Spinal cord (tissue), 10 donors: ENCODE results near the gene MGAT3. TPM values are rescaled to one million over a fixed set of nuclear protein-coding genes. Genes with fewer than 3 reads are reported as not detected.
"Not testable (repeated sequence)": the region's sequence is repeated elsewhere in the genome, so short reads cannot be mapped to it uniquely, and the experiment has no call there.

Experiments used
- DNase-seq, 6 donors: peaks; one replicate each; pipeline versions ENCODE4 v3.0.0 to v3.0.0-alpha.2; 2013 to 2015; ENCODE audit warnings: low spot score in 6 of 6, low read depth in 4 of 6
- H3K27ac ChIP-seq: one replicate; pipeline ENCODE4 v1.5.1; 2013; ENCODE audit warnings: low read depth, low read length, control low read depth
- H3K27me3 ChIP-seq: one replicate; pipeline ENCODE4 v1.6.1; 2013; ENCODE audit warnings: low read length; ENCODE audit not compliant: control insufficient read depth, insufficient read depth
- H3K36me3 ChIP-seq: one replicate; pipeline ENCODE4 v1.6.1; 2013; ENCODE audit warnings: low read length; ENCODE audit not compliant: control insufficient read depth, insufficient read depth
- H3K4me1 ChIP-seq: one replicate; pipeline ENCODE4 v1.6.1; 2013; ENCODE audit warnings: low read length; ENCODE audit not compliant: control insufficient read depth, insufficient read depth
- H3K4me3 ChIP-seq: one replicate; pipeline ENCODE4 v1.5.1; 2013; ENCODE audit warnings: low read depth, low read length, control low read depth
- H3K9me3 ChIP-seq: one replicate; pipeline ENCODE4 v1.6.1; 2013; ENCODE audit warnings: low read length; ENCODE audit not compliant: control insufficient read depth, insufficient read depth
- WGBS: methylation state at CpG from one replicate; pipeline ENCODE4 v1.1.5; 2013; ENCODE audit warnings: missing lambda C conversion rate; ENCODE audit not compliant: insufficient coverage; 5-methylcytosine and 5-hydroxymethylcytosine counted together
- polyA plus RNA-seq, 2 donors: library from polyadenylated mRNA; unstranded; fragments of 120-200 nt; gene quantifications; one replicate each; pipeline ENCODE4 v1.2.1, GENCODE V29; 2013; ENCODE audit not compliant: insufficient read length in 2 of 2
- total RNA-seq, 2 donors: library from RNA; depleted of rRNA in 1 of 2; stranded (reverse); fragments of 120-200 nt in 1 of 2; fragments of >200 nt in 1 of 2; gene quantifications; one replicate each; pipeline versions ENCODE4 v1.2.3 to v1.2.4, GENCODE V29; 2013 to 2014
- donor health status: healthy.

MGAT3 gene
- total and polyA plus RNA-seq, 4 donors, result 19.9 to 79.7 (median 50.8) TPM

DNA sequence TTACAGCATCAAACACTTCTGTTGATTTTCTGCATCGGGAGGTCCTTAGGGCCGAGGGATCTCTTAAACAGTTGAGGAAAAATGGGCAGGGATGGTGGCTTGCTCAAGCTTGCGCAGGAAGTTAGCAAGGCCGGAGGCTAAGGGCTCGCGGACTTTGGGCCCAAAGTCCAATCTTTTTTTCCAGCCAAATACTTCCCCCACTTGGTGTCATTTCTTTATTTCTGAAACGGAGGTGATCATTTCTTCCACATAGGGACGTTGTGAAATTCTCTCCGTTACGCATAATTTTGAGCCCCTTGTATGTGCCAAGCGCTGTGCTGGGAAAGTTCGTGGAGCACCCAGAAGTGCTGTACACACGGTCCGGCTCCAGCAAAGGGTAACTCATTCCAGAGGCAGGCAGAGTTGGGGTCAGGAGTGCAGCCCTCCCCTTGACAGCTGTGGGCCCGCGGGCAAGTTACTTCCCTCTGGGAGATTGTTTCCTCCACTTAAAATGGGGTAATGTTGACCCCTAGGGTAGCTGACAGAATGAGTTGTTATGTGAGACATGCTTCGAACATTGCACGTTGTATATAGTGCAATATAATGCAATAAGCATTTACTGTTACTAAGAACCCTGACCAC lies 46.1 kb downstream of the MGAT3 start:
- Histone ChIP-seq H3K4me1 (peaks cover 32% of the 10 kb centered on the region), H3K4me3 (peak overlapping the region; percentile 67), H3K9me3 (no peaks in the 10 kb centered on the region), H3K27me3 (no peaks in the 10 kb centered on the region), H3K27ac (no peak overlapping the region), H3K36me3 (peaks cover 37% of the 10 kb centered on the region)
- 15% methylated on average over 14 of the region's 18 CpGs for WGBS
- DNase-seq, result no peak

DNA sequence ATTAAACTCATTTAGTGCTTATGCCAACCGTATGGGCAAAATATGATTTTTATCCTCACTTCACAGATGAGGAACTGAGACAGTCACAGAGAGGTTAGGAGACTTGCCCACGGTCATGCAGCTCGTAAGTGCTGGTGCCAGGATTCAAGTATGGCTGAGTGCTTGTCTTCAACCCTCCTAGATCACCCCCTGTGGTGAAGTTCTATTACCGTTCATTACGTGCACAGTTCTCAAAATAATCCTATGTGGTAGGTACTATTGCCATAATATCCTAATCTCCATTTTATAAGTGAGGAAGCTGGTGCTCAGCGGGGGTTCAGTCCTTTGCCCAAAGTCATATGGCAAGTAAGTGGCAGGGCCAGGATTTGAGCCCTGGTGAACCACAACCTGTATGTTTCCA lies 46.8 kb downstream of the MGAT3 start:
- Histone ChIP-seq H3K27ac (no peak overlapping the region), H3K36me3 (peaks cover 41% of the 10 kb centered on the region), H3K4me1 (peaks cover 31% of the 10 kb centered on the region), H3K27me3 (no peaks in the 10 kb centered on the region), H3K4me3 (no peak overlapping the region), H3K9me3 (no peaks in the 10 kb centered on the region)
- DNase-seq, result no peak
- 60% methylated on average over 1 of the region's 6 CpGs for WGBS

DNA sequence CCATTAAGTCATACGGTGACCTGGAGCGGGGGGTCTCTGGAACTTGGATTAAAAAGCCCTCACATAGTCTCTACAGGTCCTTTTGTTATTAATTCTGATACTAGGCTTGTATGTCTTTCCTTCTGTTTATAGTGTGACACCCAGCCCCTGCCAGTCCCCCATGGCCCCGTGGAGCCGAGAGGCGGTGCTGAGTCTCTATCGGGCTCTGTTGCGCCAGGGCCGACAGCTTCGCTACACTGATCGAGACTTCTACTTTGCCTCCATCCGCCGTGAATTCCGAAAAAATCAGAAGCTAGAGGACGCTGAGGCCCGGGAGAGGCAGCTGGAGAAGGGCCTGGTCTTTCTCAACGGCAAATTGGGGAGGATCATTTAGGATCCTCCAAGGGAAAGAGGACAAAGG lies 47.3 kb downstream of the MGAT3 start:
- Histone ChIP-seq H3K9me3 (no peaks in the 10 kb centered on the region), H3K36me3 (peaks cover 44% of the 10 kb centered on the region), H3K27me3 (no peaks in the 10 kb centered on the region), H3K27ac (no peak overlapping the region), H3K4me1 (peaks cover 28% of the 10 kb centered on the region), H3K4me3 (no peak overlapping the region)
- DNase-seq, result no peak
- WGBS, result 97% methylated on average over 15 of the region's 16 CpGs

DNA sequence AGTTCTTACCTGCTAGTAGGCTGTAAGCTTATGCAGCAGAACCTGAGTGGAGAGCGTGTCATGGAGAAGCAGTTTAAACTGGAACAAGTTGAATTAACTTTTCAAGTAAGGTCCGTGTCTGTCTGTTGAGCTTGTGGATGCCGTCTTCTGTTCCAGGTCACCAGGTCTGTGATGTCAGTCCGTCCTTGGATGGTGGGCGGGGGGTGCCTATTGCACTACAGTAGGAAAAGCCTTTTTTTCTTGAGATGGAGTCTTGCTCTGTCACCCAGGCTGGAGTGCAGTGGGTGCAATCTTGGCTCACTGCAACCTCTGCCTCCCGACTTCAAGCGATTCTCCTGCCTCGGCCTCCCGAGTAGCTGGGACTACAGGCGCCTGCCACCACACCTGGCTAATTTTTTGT lies 50.2 kb downstream of the MGAT3 start:
- not testable (repeated sequence) for H3K27me3 ChIP-seq, H3K4me3 ChIP-seq, H3K9me3 ChIP-seq, DNase-seq, H3K27ac ChIP-seq
- 96% methylated on average over 8 of the region's 10 CpGs for WGBS
- peaks cover 12% of the 10 kb centered on the region for H3K4me1 ChIP-seq
- H3K36me3 ChIP-seq, result peaks cover 66% of the 10 kb centered on the region

DNA sequence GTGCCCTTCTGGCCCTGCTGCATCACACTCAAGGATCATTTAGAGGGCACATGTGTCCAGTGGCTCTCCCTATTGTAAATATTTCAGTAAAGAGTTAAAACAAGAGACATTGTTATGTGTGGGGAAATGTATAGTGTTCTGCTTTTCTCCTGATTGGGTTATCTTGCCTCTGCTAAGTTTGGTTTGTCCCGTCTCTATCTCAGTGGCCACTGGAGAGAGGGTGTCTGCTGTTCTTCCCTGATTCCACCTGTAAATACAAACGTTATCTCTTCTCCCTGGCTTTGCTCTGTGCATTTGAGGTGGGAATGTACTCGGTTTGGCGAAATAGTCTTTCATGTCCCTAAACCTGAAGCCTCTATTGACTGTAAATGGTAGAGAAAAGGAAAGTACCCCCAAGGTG lies 51.6 kb downstream of the MGAT3 start:
- Histone ChIP-seq H3K4me1 (peaks cover 5% of the 10 kb centered on the region), H3K27me3 (no peaks in the 10 kb centered on the region), H3K36me3 (peaks cover 80% of the 10 kb centered on the region), H3K9me3 (no peaks in the 10 kb centered on the region), H3K4me3 (no peak overlapping the region), H3K27ac (no peak overlapping the region)
- DNase-seq, result no peak
- no CpG with 5 or more reads among the region's 4 CpGs for WGBS

DNA sequence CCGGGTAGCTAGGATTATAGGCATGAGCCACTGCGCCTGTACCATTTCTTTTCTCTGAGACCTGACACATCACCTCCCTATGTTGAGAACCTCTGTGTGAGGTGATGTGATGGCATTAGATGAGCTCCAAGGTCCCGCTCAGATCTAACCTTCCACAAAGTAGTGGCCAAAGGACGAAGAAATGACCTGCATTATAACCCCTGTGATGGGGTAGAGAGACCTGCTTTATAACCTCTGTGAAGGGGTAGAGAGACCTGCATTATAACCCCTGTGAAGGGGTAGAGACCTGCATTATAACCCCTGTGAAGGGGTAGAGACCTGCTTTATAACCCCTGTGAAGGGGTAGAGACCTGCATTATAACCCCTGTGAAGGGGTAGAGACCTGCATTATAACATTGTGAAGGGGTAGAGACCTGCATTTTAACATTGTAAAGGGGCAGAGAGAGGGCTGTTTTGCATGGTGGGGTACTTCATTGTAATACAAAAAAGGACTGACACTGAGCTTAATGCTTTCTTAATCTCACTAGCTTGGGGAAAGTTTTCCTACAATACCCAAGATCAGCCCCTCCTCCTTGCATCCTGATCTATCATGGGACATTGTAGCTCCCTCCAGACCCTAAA lies 53.8 kb downstream of the MGAT3 start:
- Histone ChIP-seq H3K4me3 (no peak overlapping the region), H3K9me3 (no peaks in the 10 kb centered on the region), H3K4me1 (no peaks in the 10 kb centered on the region), H3K27ac (no peak overlapping the region), H3K36me3 (peaks cover 81% of the 10 kb centered on the region), H3K27me3 (no peaks in the 10 kb centered on the region)
- WGBS, result no CpG with 5 or more reads among the region's 4 CpGs
- DNase-seq, result no peak

DNA sequence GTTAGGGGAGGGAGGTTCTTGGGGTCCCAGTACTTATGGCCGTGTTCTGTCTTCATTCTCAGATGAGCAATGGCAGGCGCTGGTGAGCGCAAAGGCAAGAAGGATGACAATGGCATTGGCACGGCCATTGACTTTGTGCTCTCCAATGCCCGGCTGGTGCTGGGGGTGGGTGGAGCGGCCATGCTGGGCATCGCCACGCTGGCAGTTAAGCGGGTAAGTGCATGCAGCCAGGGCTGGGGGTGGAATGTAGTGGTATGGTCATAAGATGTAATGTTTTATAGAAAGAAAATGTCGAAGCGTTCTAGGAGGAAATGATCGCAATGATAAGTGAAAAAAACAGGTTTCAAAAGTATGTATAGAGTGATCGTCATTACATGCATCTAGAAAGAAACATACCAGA lies 54.4 kb downstream of the MGAT3 start:
- no peak for DNase-seq
- Histone ChIP-seq H3K27me3 (no peaks in the 10 kb centered on the region), H3K36me3 (peaks cover 77% of the 10 kb centered on the region), H3K9me3 (no peaks in the 10 kb centered on the region), H3K4me3 (no peak overlapping the region), H3K27ac (no peak overlapping the region), H3K4me1 (no peaks in the 10 kb centered on the region)
- 94% methylated on average over 9 of the region's 13 CpGs for WGBS

DNA sequence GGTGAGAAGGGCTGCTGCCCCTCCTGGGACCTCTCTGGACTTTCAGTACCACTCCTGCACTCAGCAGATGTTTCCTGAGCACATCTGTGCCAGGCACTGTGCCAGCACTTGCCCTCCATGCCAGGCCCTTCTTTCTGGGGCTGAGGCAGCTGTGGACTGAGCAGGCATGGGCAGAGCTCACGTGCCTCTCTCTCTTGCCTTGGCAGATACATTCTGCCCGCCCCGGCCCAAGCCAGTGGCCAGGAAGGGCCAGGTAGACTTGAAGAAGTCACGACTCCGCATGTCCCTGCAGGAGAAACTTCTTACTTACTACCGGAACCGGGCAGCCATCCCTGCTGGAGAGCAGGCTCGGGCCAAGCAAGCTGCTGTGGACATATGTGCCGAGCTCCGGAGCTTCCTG lies 55.2 kb downstream of the MGAT3 start:
- Histone ChIP-seq H3K36me3 (peaks cover 72% of the 10 kb centered on the region), H3K27ac (no peak overlapping the region), H3K4me1 (no peaks in the 10 kb centered on the region), H3K9me3 (no peaks in the 10 kb centered on the region), H3K27me3 (no peaks in the 10 kb centered on the region), H3K4me3 (no peak overlapping the region)
- DNase-seq, result no peak
- WGBS, result 89% methylated on average over 10 of the region's 10 CpGs

DNA sequence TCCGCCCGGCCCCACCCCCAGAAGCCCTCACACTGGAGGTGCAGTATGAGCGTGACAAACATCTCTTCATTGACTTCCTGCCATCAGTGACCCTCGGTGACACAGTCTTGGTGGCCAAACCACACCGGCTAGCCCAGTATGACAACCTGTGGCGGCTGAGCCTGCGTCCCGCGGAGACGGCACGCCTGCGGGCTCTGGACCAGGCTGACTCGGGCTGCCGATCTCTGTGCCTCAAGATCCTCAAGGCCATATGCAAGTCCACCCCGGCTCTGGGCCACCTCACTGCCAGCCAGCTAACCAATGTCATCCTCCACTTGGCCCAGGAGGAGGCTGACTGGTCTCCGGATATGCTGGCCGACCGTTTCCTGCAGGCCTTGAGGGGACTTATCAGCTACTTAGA lies 57.0 kb downstream of the MGAT3 start:
- H3K27ac ChIP-seq, result no peak overlapping the region
- WGBS, result 94% methylated on average over 18 of the region's 18 CpGs
- H3K36me3 ChIP-seq, result peaks cover 62% of the 10 kb centered on the region
- peaks cover 6% of the 10 kb centered on the region for H3K4me1 ChIP-seq
- H3K27me3 ChIP-seq, result no peaks in the 10 kb centered on the region
- no peak overlapping the region for H3K4me3 ChIP-seq
- H3K9me3 ChIP-seq, result no peaks in the 10 kb centered on the region
- no peak for DNase-seq

DNA sequence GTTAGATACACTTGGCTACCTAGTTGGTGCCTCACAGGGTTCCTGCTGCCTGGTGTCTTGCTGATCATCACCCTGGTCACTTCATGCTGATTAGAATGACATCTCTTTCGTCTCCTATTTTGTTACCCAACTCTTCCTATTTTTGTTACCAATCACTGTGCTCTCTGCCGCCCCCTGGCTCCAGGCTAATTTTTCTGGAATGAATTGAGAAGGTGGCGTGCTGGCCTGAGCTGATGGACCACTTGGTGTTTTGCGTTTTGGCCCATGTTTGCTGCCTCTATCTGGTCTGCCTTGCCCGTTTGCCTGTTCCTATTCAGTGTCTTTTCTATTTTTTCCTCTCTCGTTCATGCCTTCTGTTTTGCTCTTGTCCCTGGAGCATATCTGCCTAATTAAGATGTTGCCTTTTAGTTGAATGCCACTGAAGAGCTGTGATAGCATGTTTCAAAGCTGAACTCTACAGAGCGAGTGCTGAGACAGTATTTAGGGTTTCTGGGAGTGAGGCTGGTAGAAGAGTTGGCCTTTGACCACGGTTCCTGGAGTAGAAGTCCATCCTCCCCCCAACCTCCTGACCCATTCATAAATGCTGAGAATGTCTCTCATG lies 57.7 kb downstream of the MGAT3 start:
- peak in 2 of 6 donors; percentile 65 to 67 for DNase-seq
- H3K27ac ChIP-seq, result no peak overlapping the region

More for the DNA sequence above, 57.7 kb downstream of the MGAT3 start:
- H3K9me3 ChIP-seq, result no peaks in the 10 kb centered on the region
- H3K4me3 ChIP-seq, result no peak overlapping the region
- H3K36me3 ChIP-seq, result peaks cover 56% of the 10 kb centered on the region
- 40% methylated on average over 1 of the region's 8 CpGs for WGBS
- peaks cover 13% of the 10 kb centered on the region for H3K4me1 ChIP-seq
- no peaks in the 10 kb centered on the region for H3K27me3 ChIP-seq
